Measurements from ENCODE around the gene HUS1B. TPM values are rescaled to one million over a fixed set of nuclear protein-coding genes. Genes with fewer than 3 reads are reported as not detected.

HUS1B gene
- total RNA-seq, 1 experiment from 2014 or later = 1.2 TPM

GRCh38 chr6:622462-622861 lies 34.4 kb downstream of the HUS1B start:
- no peak for DNase-seq (ENCODE audit: low spot score)

GRCh38 chr6:621931-622330 lies 35.0 kb downstream of the HUS1B start:
- no peak for DNase-seq (ENCODE audit: low spot score)

GRCh38 chr6:620950-621349 lies 36.0 kb downstream of the HUS1B start:
- DNase-seq (ENCODE audit: low spot score) = no peak

GRCh38 chr6:620166-620565 lies 36.7 kb downstream of the HUS1B start:
- DNase-seq (ENCODE audit: low spot score) = no peak

- DNase-seq (ENCODE audit: low spot score) = no peak
These were observed 39.3 kb downstream of the HUS1B start for GRCh38 chr6:617456-618100.

GRCh38 chr6:613981-614380 lies 42.9 kb downstream of the HUS1B start:
- DNase-seq (ENCODE audit: low spot score) = no peak

- DNase-seq (ENCODE audit: low spot score) = no peak
These were observed 45.0 kb downstream of the HUS1B start for GRCh38 chr6:611928-612327.

- DNase-seq (ENCODE audit: low spot score) = no peak
These were observed 46.0 kb downstream of the HUS1B start for GRCh38 chr6:610882-611281.

- no peak for DNase-seq (ENCODE audit: low spot score)
These were observed 47.0 kb downstream of the HUS1B start for GRCh38 chr6:609905-610304.

GRCh38 chr6:606829-607379 lies 50.0 kb downstream of the HUS1B start:
- DNase-seq (ENCODE audit: low spot score) = no peak

Other genes starting within 250 kb of the HUS1B start
- gene EXOC2, start 36.0 kb upstream of the HUS1B start, total RNA-seq (2014; rRNA removed; shearing (Covaris generic)) = 36.5 and 39.0 TPM in 2 replicates

Data from A172 (cell line).